HepG2 (cell line): ENCODE results near the gene MAPK8IP1. TPM values are rescaled to one million over a fixed set of nuclear protein-coding genes. Genes with fewer than 3 reads are reported as not detected.

Experiments
- ATAC-seq: fragments of 200-7000 bp; cut with Tn5 transposase; 3 replicates; pipeline ENCODE4 v1.9.1; 2020; ENCODE audit warnings: mild to moderate bottlenecking, moderate library complexity
- BruUV-seq: library from RNA; stranded (reverse); fragments of 400-500 nt; replicated peaks from 2 replicates; lab custom pipeline; 2021; lab: Mats Ljungman, UMichigan
- CTCF ChIA-PET: fragments of 300-600 bp; formaldehyde crosslinking; extraction: SDS; loops from one replicate; lab custom pipeline; 2021; ENCODE audit warnings: low total read pairs, inconsistent platforms, low intra/inter-chr PET ratio; lab: Yijun Ruan, JAX
- POLR2A ChIA-PET: fragments of 350-600 bp; sonication (Branson Sonifier 250); formaldehyde crosslinking; loops from one replicate; lab custom pipeline; 2020; ENCODE audit warnings: antibody characterized with exemption, inconsistent platforms; lab: Yijun Ruan, JAX
- DNase-seq: peaks from one replicate; pipeline ENCODE4 v3.0.0-alpha.2; 2015; ENCODE audit warnings: low spot score
- FAIRE-seq: peaks from 3 replicates; lab custom pipeline; 2011; peaks lifted over from hg19 to GRCh38; lab: Jason Lieb, UNC
- H2AFZ ChIP-seq: one replicate; pipeline ENCODE4 v1.6.1; 2011; ENCODE audit warnings: low read length, inconsistent platforms
- H3K27ac ChIP-seq: fragments of 300-600 bp; 3 replicates; pipeline ENCODE4 v1.8.0; 2011; ENCODE audit warnings: mixed run types, mild to moderate bottlenecking, mixed read lengths, low read length, inconsistent platforms; ENCODE audit not compliant: insufficient read depth; ENCODE audit errors: extremely low read length
- H3K27me3 ChIP-seq, 2 experiments: fragments of 200-600 bp in 1 of 2; 2 replicates in 1 of 2; 3 replicates in 1 of 2; pipeline versions ENCODE4 v1.6.0 to v1.8.0; 2011; ENCODE audit warnings: low read length in 2 of 2, mild to moderate bottlenecking in 2 of 2, moderate library complexity in 2 of 2, inconsistent platforms in 1 of 2; ENCODE audit not compliant: insufficient read depth in 2 of 2, control insufficient read depth in 1 of 2
- H3K36me3 ChIP-seq, 2 experiments: fragments of 200-600 bp in 1 of 2; replicated peaks in 1 of 2; 2 replicates in 1 of 2; 3 replicates in 1 of 2; pipeline versions ENCODE4 v1.5.1 to v1.8.0; 2011; ENCODE audit warnings: low read length in 2 of 2, inconsistent platforms in 1 of 2; ENCODE audit not compliant: insufficient read depth in 2 of 2, control insufficient read depth in 1 of 2
- H3K4me1 ChIP-seq: 2 replicates; pipeline ENCODE4 v1.5.1; 2012; ENCODE audit warnings: low read length, inconsistent platforms; ENCODE audit not compliant: insufficient read depth
- H3K4me2 ChIP-seq: 2 replicates; pipeline ENCODE4 v1.6.0; 2011; ENCODE audit warnings: low read depth, low read length, inconsistent platforms
- H3K4me3 ChIP-seq, 3 experiments: fragments of 200-600 bp in 1 of 3; sonication (generic), shearing (Covaris generic) in 1 of 3; replicated peaks in 1 of 3; 2 replicates each; pipeline ENCODE4 v1.5.1; 2011 to 2016; ENCODE audit warnings: low read length in 3 of 3, inconsistent platforms in 2 of 3, low read depth in 2 of 3, mild to moderate bottlenecking in 2 of 3, control low read depth in 1 of 3, mixed read lengths in 1 of 3; ENCODE audit not compliant: insufficient read depth in 1 of 3
- H3K79me2 ChIP-seq: one replicate; pipeline ENCODE4 v1.6.1; 2011; ENCODE audit warnings: low read length, inconsistent platforms; ENCODE audit not compliant: insufficient read depth
- H3K9ac ChIP-seq: 2 replicates; pipeline ENCODE4 v1.6.0; 2011; ENCODE audit warnings: mild to moderate bottlenecking, low read depth, low read length, inconsistent platforms; ENCODE audit not compliant: insufficient read depth
- H3K9me3 ChIP-seq: 2 replicates; pipeline ENCODE4 v1.5.1; 2012; ENCODE audit warnings: mild to moderate bottlenecking, low read length
- H4K20me1 ChIP-seq: 2 replicates; pipeline ENCODE4 v1.6.0; 2011; ENCODE audit warnings: inconsistent platforms, mild to moderate bottlenecking, low read length, moderate library complexity; ENCODE audit not compliant: insufficient read depth
- ATF5 ChIP-seq: sonication (generic); formaldehyde crosslinking; IDR thresholded peaks from 2 replicates; pipeline ENCODE4 v1.4.0; 2020; ENCODE audit warnings: mild to moderate bottlenecking, low read depth, missing genetic modification reagents
- GTF3A ChIP-seq: sonication (generic); formaldehyde crosslinking; conservative IDR thresholded peaks from 2 replicates; pipeline ENCODE4 v1.4.0; 2020; ENCODE audit warnings: mild to moderate bottlenecking, missing genetic modification reagents
- HOMEZ ChIP-seq: IDR thresholded peaks from 2 replicates; pipeline ENCODE4 v1.6.1; 2016; ENCODE audit warnings: low read depth
- KDM4B ChIP-seq: sonication (generic); formaldehyde crosslinking; IDR thresholded peaks from 2 replicates; pipeline ENCODE4 v1.4.0; 2020; ENCODE audit warnings: missing genetic modification reagents
- LRRFIP1 ChIP-seq: sonication (generic); formaldehyde crosslinking; conservative IDR thresholded peaks from 2 replicates; pipeline ENCODE4 v1.4.0; 2020; ENCODE audit warnings: missing genetic modification reagents
- MATR3 ChIP-seq: sonication (generic); formaldehyde crosslinking; IDR thresholded peaks from 2 replicates; pipeline ENCODE4 v1.4.0; 2020; ENCODE audit warnings: missing genetic modification reagents
- PCBP1 ChIP-seq: fragments of 200-400 bp; formaldehyde crosslinking; IDR thresholded peaks from 2 replicates; pipeline ENCODE4 v1.6.1; 2017; ENCODE audit warnings: mild to moderate bottlenecking, low read depth, low read length, borderline replicate concordance
- PLRG1 ChIP-seq: fragments of 450-650 bp; conservative IDR thresholded peaks from 2 replicates; pipeline ENCODE4 v1.6.1; 2016
- SATB2 ChIP-seq: sonication (generic); formaldehyde crosslinking; IDR thresholded peaks from 2 replicates; pipeline ENCODE4 v1.5.0; 2020; ENCODE audit warnings: missing genetic modification reagents
- ZBTB42 ChIP-seq: sonication (generic); formaldehyde crosslinking; IDR thresholded peaks from 2 replicates; pipeline ENCODE4 v1.5.0; 2020; ENCODE audit warnings: mild to moderate bottlenecking, missing genetic modification reagents
- ZBTB7A ChIP-seq: sonication (generic); formaldehyde crosslinking; IDR thresholded peaks from 2 replicates; pipeline ENCODE4 v1.8.0; 2022; ENCODE audit warnings: mild to moderate bottlenecking, missing genetic modification reagents
- ZNF781 ChIP-seq: sonication (generic); formaldehyde crosslinking; IDR thresholded peaks from 2 replicates; pipeline ENCODE4 v1.5.1; 2020; ENCODE audit warnings: borderline replicate concordance, mild to moderate bottlenecking, missing genetic modification reagents; ENCODE audit errors: not compliant biosample characterization
- ZNF792 ChIP-seq: IDR thresholded peaks from 2 replicates; pipeline ENCODE4 v1.6.1; 2016
- ZNF883 ChIP-seq: sonication (generic); formaldehyde crosslinking; IDR thresholded peaks from 2 replicates; pipeline ENCODE4 v1.5.1; 2020; ENCODE audit warnings: mild to moderate bottlenecking, missing genetic modification reagents; ENCODE audit errors: not compliant biosample characterization
- WGBS: methylation state at CpG from one replicate; pipeline ENCODE4 v1.1.6; 2017; ENCODE audit warnings: low lambda C conversion rate; 5-methylcytosine and 5-hydroxymethylcytosine counted together
- in situ Hi-C: cut with HindIII; loops from 2 replicates; pipeline ENCODE4 v1.10.0; 2017; ENCODE audit warnings: low pct_unique_long_range_greater_than_20kb; ENCODE audit not compliant: extremely low pct_ligation_motif_present
- intact Hi-C: fragments of 100-400 bp; cut with micrococcal nuclease; formaldehyde crosslinking; loops from one replicate; pipeline ENCODE4 v1.10.0; 2022; ENCODE audit not compliant: unreplicated experiment
- polyA plus RNA-seq, 8 experiments: library from polyadenylated mRNA; depleted of rRNA in 3 of 8; stranded (reverse) in 7 of 8; unstranded in 1 of 8; fragments of >200 nt; fragmentation: Illumina TruSeq in 4 of 8; extraction: Trizol in 4 of 8; gene quantifications; 2 replicates each; pipeline versions ENCODE4 v1.2.1 to v1.2.3, GENCODE V29; 2011 to 2016; ENCODE audit warnings: low read depth in 4 of 8, missing spikeins in 1 of 8, mixed read lengths in 1 of 8; ENCODE audit not compliant: insufficient read depth in 1 of 8
- total RNA-seq, 5 experiments: library from RNA; depleted of rRNA; stranded (reverse); fragments of >200 nt; fragmentation: Illumina TruSeq; extraction: Trizol; gene quantifications; 2 replicates each; pipeline ENCODE4 v1.2.3, GENCODE V29; 2016; ENCODE audit warnings: low read depth in 1 of 5
- TF ChIP-seq, protein P1 (sequence below): sonication (generic); formaldehyde crosslinking; IDR thresholded peaks from 2 replicates; pipeline ENCODE4 v1.4.0; 2020; ENCODE audit warnings: missing genetic modification reagents, borderline replicate concordance
- TF ChIP-seq, protein P2 (sequence below): sonication (generic); formaldehyde crosslinking; IDR thresholded peaks from 2 replicates; pipeline ENCODE4 v1.5.0; 2020; ENCODE audit warnings: missing genetic modification reagents
- TF ChIP-seq, protein P3 (sequence below): sonication (generic); formaldehyde crosslinking; IDR thresholded peaks from 2 replicates; pipeline ENCODE4 v1.4.0; 2020; ENCODE audit warnings: mild to moderate bottlenecking, missing genetic modification reagents
- TF ChIP-seq, protein P4 (sequence below): IDR thresholded peaks from 2 replicates; pipeline ENCODE4 v1.6.1; 2016

The MAPK8IP1 gene
- total and polyA plus RNA-seq, 2 of the 13 experiments (the other 11 are each of a cell fraction or from before 2014, with no cell fraction given) = 2.2 to 4.2 TPM

- FAIRE-seq = no peak
- no peaks in the 10 kb centered on the region for H3K9me3 ChIP-seq
- intact Hi-C loops = no loop called here
- H3K79me2 ChIP-seq = peaks cover 12% of the 10 kb centered on the region
- H4K20me1 ChIP-seq = no peaks in the 10 kb centered on the region
- in situ Hi-C loops = no loop called here
- no peak overlapping the region for H3K9ac ChIP-seq
- no TSS peak for BruUV-seq
- no peak overlapping the region for H3K27ac ChIP-seq
- WGBS = 82% methylated on average over 2 of the region's 13 CpGs
- no peak overlapping the region for H3K4me2 ChIP-seq
- H2AFZ ChIP-seq = no peak overlapping the region
- no peaks in the 10 kb centered on the region; a peak in 1 of 5 replicates for H3K27me3 ChIP-seq
- no peak overlapping the region for H3K4me3 ChIP-seq
- ATAC-seq = no peak
- H3K4me1 ChIP-seq = peaks cover 27% of the 10 kb centered on the region
- ChIA-PET POLR2A (no interaction called here), CTCF (no interaction called here)
- peaks cover 11 to 23% of the 10 kb centered on the region in 2 experiments; a peak in 3 of 5 replicates for H3K36me3 ChIP-seq
- DNase-seq = no peak
- TF ChIP-seq SATB2 (CRISPR knock-in tag) (no peak), ZBTB7A (CRISPR knock-in tag) (no peak), LRRFIP1 (no peak), ZNF883 (no peak), ZNF781 (no peak), ZNF792 (CRISPR knock-in tag) (no peak), PCBP1 (no peak), MATR3 (no peak), KDM4B (CRISPR knock-in tag) (no peak), GTF3A (CRISPR knock-in tag) (no peak), PLRG1 (no peak), HOMEZ (CRISPR knock-in tag) (no peak), ZBTB42 (CRISPR knock-in tag) (no peak), ATF5 (CRISPR knock-in tag) (no peak)
- TF ChIP-seq, protein P1, sequence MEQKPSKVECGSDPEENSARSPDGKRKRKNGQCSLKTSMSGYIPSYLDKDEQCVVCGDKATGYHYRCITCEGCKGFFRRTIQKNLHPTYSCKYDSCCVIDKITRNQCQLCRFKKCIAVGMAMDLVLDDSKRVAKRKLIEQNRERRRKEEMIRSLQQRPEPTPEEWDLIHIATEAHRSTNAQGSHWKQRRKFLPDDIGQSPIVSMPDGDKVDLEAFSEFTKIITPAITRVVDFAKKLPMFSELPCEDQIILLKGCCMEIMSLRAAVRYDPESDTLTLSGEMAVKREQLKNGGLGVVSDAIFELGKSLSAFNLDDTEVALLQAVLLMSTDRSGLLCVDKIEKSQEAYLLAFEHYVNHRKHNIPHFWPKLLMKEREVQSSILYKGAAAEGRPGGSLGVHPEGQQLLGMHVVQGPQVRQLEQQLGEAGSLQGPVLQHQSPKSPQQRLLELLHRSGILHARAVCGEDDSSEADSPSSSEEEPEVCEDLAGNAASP (CRISPR knock-in tag) = no peak
- TF ChIP-seq, protein P2, sequence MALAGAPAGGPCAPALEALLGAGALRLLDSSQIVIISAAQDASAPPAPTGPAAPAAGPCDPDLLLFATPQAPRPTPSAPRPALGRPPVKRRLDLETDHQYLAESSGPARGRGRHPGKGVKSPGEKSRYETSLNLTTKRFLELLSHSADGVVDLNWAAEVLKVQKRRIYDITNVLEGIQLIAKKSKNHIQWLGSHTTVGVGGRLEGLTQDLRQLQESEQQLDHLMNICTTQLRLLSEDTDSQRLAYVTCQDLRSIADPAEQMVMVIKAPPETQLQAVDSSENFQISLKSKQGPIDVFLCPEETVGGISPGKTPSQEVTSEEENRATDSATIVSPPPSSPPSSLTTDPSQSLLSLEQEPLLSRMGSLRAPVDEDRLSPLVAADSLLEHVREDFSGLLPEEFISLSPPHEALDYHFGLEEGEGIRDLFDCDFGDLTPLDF (CRISPR knock-in tag) = no peak
- TF ChIP-seq, protein P3, sequence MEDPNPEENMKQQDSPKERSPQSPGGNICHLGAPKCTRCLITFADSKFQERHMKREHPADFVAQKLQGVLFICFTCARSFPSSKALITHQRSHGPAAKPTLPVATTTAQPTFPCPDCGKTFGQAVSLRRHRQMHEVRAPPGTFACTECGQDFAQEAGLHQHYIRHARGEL (CRISPR knock-in tag) = no peak
- TF ChIP-seq, protein P4, sequence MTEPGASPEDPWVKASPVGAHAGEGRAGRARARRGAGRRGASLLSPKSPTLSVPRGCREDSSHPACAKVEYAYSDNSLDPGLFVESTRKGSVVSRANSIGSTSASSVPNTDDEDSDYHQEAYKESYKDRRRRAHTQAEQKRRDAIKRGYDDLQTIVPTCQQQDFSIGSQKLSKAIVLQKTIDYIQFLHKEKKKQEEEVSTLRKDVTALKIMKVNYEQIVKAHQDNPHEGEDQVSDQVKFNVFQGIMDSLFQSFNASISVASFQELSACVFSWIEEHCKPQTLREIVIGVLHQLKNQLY (CRISPR knock-in tag) = no peak
Measured at GRCh38 chr11:45915446-45915845, 30.0 kb downstream of the MAPK8IP1 start.
